HEK293 (cell line): ENCODE data around the gene DUSP22.

Experiments
- CTCF ChIA-PET: fragments of 350-600 bp; formaldehyde crosslinking; extraction: SDS; loops from one replicate; lab custom pipeline; 2021; ENCODE audit warnings: antibody characterized with exemption; lab: Yijun Ruan, JAX
- POLR2A ChIA-PET: fragments of 300-600 bp; formaldehyde crosslinking; extraction: SDS; loops from one replicate; lab custom pipeline; 2020; ENCODE audit warnings: antibody characterized with exemption, inconsistent platforms; lab: Yijun Ruan, JAX
- H3K27ac ChIP-seq: fragments of 200-500 bp; sonication (Bioruptor generic); 2 replicates; pipeline ENCODE4 v1.5.1; 2014; ENCODE audit warnings: low read depth, low read length, control low read depth, inconsistent platforms; ENCODE audit errors: extremely low read depth
- H3K36me3 ChIP-seq, 2 experiments: fragments of 200-500 bp in 1 of 2; sonication (Bioruptor generic) in 1 of 2; 1 replicate in 1 of 2; 2 replicates in 1 of 2; pipeline ENCODE4 v1.5.1; 2014 to 2017; ENCODE audit warnings: inconsistent platforms in 2 of 2, low read length in 2 of 2; ENCODE audit not compliant: control insufficient read depth in 2 of 2, insufficient read depth in 1 of 2
- H3K4me1 ChIP-seq: fragments of 200-500 bp; sonication (Bioruptor generic); 2 replicates; pipeline ENCODE4 v1.5.1; 2014; ENCODE audit warnings: mild to moderate bottlenecking, low read length, inconsistent platforms; ENCODE audit not compliant: control insufficient read depth, insufficient read depth
- H3K4me3 ChIP-seq: 2 replicates; pipeline ENCODE4 v1.5.1; 2011; ENCODE audit warnings: low read depth, mild to moderate bottlenecking, control low read depth, low read length, moderate library complexity
- H3K9me3 ChIP-seq: fragments of 200-500 bp; sonication (Bioruptor generic); 2 replicates; pipeline ENCODE4 v1.5.1; 2014; ENCODE audit warnings: low read depth, low read length, inconsistent platforms; ENCODE audit not compliant: control insufficient read depth, insufficient read depth
- KLF17 ChIP-seq: fragments of 450-650 bp; formaldehyde crosslinking; IDR thresholded peaks from 2 replicates; pipeline ENCODE4 v1.5.1; 2016; ENCODE audit warnings: missing biosample characterization, missing genetic modification characterization
- TRIM28 ChIP-seq: IDR thresholded peaks from 2 replicates; pipeline ENCODE4 v1.6.1; 2011; ENCODE audit warnings: low read length, control low read depth, borderline replicate concordance
- ZBTB20 ChIP-seq: fragments of 450-650 bp; formaldehyde crosslinking; IDR thresholded peaks from 2 replicates; pipeline ENCODE4 v1.5.1; 2016; ENCODE audit warnings: missing biosample characterization, missing genetic modification characterization
- ZBTB8A ChIP-seq: fragments of 450-650 bp; formaldehyde crosslinking; IDR thresholded peaks from 2 replicates; pipeline ENCODE4 v1.5.1; 2016; ENCODE audit warnings: missing biosample characterization, missing genetic modification characterization
- ZFP41 ChIP-seq: fragments of 450-650 bp; formaldehyde crosslinking; IDR thresholded peaks from 2 replicates; pipeline ENCODE4 v1.5.1; 2016; ENCODE audit warnings: missing biosample characterization, missing genetic modification characterization, borderline replicate concordance
- ZNF214 ChIP-seq: fragments of 450-650 bp; formaldehyde crosslinking; IDR thresholded peaks from 2 replicates; pipeline ENCODE4 v1.5.1; 2017; ENCODE audit warnings: missing biosample characterization, mild to moderate bottlenecking, missing genetic modification characterization, borderline replicate concordance
- ZNF223 ChIP-seq: fragments of 450-650 bp; formaldehyde crosslinking; IDR thresholded peaks from 2 replicates; pipeline ENCODE4 v1.5.1; 2016; ENCODE audit warnings: missing biosample characterization, missing genetic modification characterization
- ZNF292 ChIP-seq: fragments of 450-650 bp; formaldehyde crosslinking; IDR thresholded peaks from 2 replicates; pipeline ENCODE4 v1.5.1; 2016; ENCODE audit warnings: low read depth, missing biosample characterization, missing genetic modification characterization, borderline replicate concordance
- ZNF416 ChIP-seq: fragments of 450-650 bp; formaldehyde crosslinking; IDR thresholded peaks from 2 replicates; pipeline ENCODE4 v1.5.1; 2016; ENCODE audit warnings: missing biosample characterization, missing genetic modification characterization
- ZNF501 ChIP-seq: fragments of 450-650 bp; formaldehyde crosslinking; IDR thresholded peaks from 2 replicates; pipeline ENCODE4 v1.5.1; 2016; ENCODE audit warnings: missing biosample characterization, missing genetic modification characterization
- ZNF510 ChIP-seq: fragments of 450-650 bp; formaldehyde crosslinking; IDR thresholded peaks from 2 replicates; pipeline ENCODE4 v1.5.1; 2018; ENCODE audit warnings: mild to moderate bottlenecking, missing genetic modification characterization, missing biosample characterization; ENCODE audit not compliant: insufficient replicate concordance
- ZNF626 ChIP-seq: fragments of 450-650 bp; sonication (Bioruptor Pico); formaldehyde crosslinking; IDR thresholded peaks from 2 replicates; pipeline ENCODE4 v1.5.1; 2018; ENCODE audit warnings: missing biosample characterization, missing genetic modification characterization, inconsistent platforms
- ZNF692 ChIP-seq: fragments of 450-650 bp; formaldehyde crosslinking; IDR thresholded peaks from 2 replicates; pipeline ENCODE4 v1.5.1; 2016; ENCODE audit warnings: missing biosample characterization, missing genetic modification characterization
- ZNF785 ChIP-seq: fragments of 450-650 bp; formaldehyde crosslinking; IDR thresholded peaks from 2 replicates; pipeline ENCODE4 v1.5.1; 2016; ENCODE audit warnings: missing biosample characterization, missing genetic modification characterization
- ZNF792 ChIP-seq: fragments of 450-650 bp; formaldehyde crosslinking; IDR thresholded peaks from 2 replicates; pipeline ENCODE4 v1.5.1; 2016; ENCODE audit warnings: missing biosample characterization, missing genetic modification characterization
- ZSCAN18 ChIP-seq: fragments of 450-650 bp; formaldehyde crosslinking; IDR thresholded peaks from 2 replicates; pipeline ENCODE4 v1.5.1; 2016; ENCODE audit warnings: missing biosample characterization, missing genetic modification characterization
- TF ChIP-seq, protein P1 (sequence below): fragments of 450-650 bp; formaldehyde crosslinking; IDR thresholded peaks from 2 replicates; pipeline ENCODE4 v1.5.1; 2016; ENCODE audit warnings: missing biosample characterization, missing genetic modification characterization

DUSP22 gene

DNA sequence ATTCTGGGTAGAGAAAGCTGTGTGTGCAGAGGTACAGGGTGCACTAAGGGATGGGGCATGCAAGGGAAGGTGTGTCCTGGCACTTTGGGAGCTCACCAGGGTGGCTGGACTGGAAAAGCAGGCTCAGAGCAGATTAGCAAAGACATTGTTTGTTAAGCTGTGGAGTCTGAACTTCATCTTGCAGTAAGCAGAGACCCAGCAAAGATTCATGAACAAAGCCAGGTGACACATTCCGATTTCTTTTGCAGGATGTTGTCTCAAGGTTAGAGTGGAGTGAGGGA lies 28.8 kb downstream of the DUSP22 start:
- H3K4me1 ChIP-seq = no peaks in the 10 kb centered on the region
- no peaks in the 10 kb centered on the region for H3K36me3 ChIP-seq
- ChIA-PET CTCF (interaction anchor here (0.6 to 2.3 kb wide), 4 partner anchors 12 to 246 kb away, joined by 3 to 12 read pairs (median 4); no protein-coding TSS in a partner anchor), POLR2A (no interaction called here)
- H3K4me3 ChIP-seq = no peak overlapping the region
- no peak for TF ChIP-seq ZNF501 (tag by site-specific recombination)
- no peaks in the 10 kb centered on the region for H3K9me3 ChIP-seq
- H3K27ac ChIP-seq = no peak overlapping the region

DNA sequence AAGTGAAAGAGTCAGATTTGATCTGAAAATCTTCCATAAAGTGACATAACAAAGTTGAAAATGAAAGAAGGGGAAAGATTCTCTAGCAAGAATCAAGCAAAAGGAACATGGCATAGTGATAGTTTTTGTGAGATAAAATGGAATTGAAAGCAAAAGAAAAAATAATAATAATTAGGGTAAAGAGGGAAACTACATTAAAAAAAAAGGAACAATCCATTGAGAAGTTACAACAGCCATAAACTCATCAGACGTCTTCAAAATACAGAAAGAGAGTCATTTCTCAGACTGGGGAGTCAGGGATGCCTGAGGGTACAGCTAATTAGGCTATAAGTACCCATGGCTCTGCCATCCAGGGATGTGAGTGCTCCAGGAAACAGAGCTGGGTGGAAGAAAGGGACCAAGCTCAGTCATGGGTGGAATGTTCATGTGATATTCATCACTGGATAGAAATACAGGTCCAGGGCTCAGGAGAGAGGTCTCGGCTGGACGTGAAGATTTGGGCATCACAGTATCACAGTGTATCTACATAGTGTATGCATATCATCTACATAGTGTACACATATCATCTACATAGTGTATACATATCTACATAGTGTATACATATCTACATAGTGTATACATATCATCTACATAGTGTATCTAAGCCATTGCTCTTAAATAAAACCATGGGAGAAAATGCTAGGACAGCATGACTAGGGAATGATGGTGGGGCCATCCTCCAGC lies 29.4 kb downstream of the DUSP22 start:
- ChIA-PET POLR2A (no interaction called here), CTCF (interaction anchor here (0.6 to 2.3 kb wide), 8 partner anchors 8 to 245 kb away, joined by 3 to 15 read pairs (median 4); no protein-coding TSS in a partner anchor)
- H3K4me1 ChIP-seq = no peaks in the 10 kb centered on the region

More for the DNA sequence above, 29.4 kb downstream of the DUSP22 start:
- no peaks in the 10 kb centered on the region for H3K36me3 ChIP-seq
- no peaks in the 10 kb centered on the region for H3K9me3 ChIP-seq
- H3K27ac ChIP-seq = no peak overlapping the region
- TF ChIP-seq ZFP41 (tag by site-specific recombination) (no peak), ZNF292 (tag by site-specific recombination) (no peak), ZNF792 (tag by site-specific recombination) (no peak), ZBTB20 (tag by site-specific recombination) (no peak), ZNF214 (tag by site-specific recombination) (no peak), ZNF626 (tag by site-specific recombination) (no peak), ZSCAN18 (tag by site-specific recombination) (no peak), TRIM28 (no peak), ZNF223 (tag by site-specific recombination) (no peak), ZNF785 (no peak), ZNF416 (tag by site-specific recombination) (no peak), ZNF510 (no peak), ZNF692 (tag by site-specific recombination) (no peak), ZBTB8A (no peak), KLF17 (no peak)
- TF ChIP-seq, protein P1, sequence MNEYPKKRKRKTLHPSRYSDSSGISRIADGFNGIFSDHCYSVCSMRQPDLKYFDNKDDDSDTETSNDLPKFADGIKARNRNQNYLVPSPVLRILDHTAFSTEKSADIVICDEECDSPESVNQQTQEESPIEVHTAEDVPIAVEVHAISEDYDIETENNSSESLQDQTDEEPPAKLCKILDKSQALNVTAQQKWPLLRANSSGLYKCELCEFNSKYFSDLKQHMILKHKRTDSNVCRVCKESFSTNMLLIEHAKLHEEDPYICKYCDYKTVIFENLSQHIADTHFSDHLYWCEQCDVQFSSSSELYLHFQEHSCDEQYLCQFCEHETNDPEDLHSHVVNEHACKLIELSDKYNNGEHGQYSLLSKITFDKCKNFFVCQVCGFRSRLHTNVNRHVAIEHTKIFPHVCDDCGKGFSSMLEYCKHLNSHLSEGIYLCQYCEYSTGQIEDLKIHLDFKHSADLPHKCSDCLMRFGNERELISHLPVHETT (tag by site-specific recombination) = no peak
- H3K4me3 ChIP-seq = no peak overlapping the region
